ENCODE data around the gene SH3GLB2. TPM values are rescaled to one million over a fixed set of nuclear protein-coding genes. Genes with fewer than 3 reads are reported as not detected.

SH3GLB2 gene
- total RNA-seq, 2 donors from 2014 or later = 86.9 to 98.1 TPM

GRCh38 chr9:129040113-129040643 lies 12.0 kb upstream of the SH3GLB2 start:
- Histone ChIP-seq H3K4me1 (ENCODE audit: control insufficient read depth, insufficient read depth, low read length) (peaks cover 7% of the 10 kb centered on the region), H3K36me3 (ENCODE audit: control insufficient read depth, insufficient read depth, low read length) (peaks cover 20% of the 10 kb centered on the region), H3K9ac (ENCODE audit: extremely low read depth, low read length, poor library complexity, severe bottlenecking) (no peak overlapping the region), H3K27ac (ENCODE audit: low read depth, low read length) (no peak overlapping the region), H3K9me3 (ENCODE audit: control insufficient read depth, low read length) (no peaks in the 10 kb centered on the region), H3K27me3 (ENCODE audit: control insufficient read depth, insufficient read depth, low read length, poor library complexity, severe bottlenecking) (no peaks in the 10 kb centered on the region), H3K4me3 (ENCODE audit: low read length) (no peak overlapping the region)
- Mint-ChIP-seq H3K4me1 (peaks cover 18% of the 10 kb centered on the region), H3K27me3 (ENCODE audit: insufficient read depth) (no peaks in the 10 kb centered on the region), H3K36me3 (ENCODE audit: low read depth) (peaks cover 23% of the 10 kb centered on the region), H3K4me3 (no peak overlapping the region), H3K27ac (peak overlapping the region; percentile 4), H3K9me3 (no peaks in the 10 kb centered on the region)
- TF ChIP-seq CTCF (conservative IDR thresholded peaks at IDR 0.05) = no peak
- no peak for DNase-seq
- 91 to 98% methylated on average over 9 to 12 of the region's 12 CpGs for WGBS, 2 experiments (ENCODE audit: insufficient coverage in 1 of 2, insufficient read length in 1 of 2)

- Histone ChIP-seq H3K9me3 (ENCODE audit: control insufficient read depth, low read length) (no peaks in the 10 kb centered on the region), H3K9ac (ENCODE audit: extremely low read depth, low read length, poor library complexity, severe bottlenecking) (no peak overlapping the region), H3K4me1 (ENCODE audit: control insufficient read depth, insufficient read depth, low read length) (peaks cover 7% of the 10 kb centered on the region), H3K36me3 (ENCODE audit: control insufficient read depth, insufficient read depth, low read length) (peaks cover 20% of the 10 kb centered on the region), H3K27me3 (ENCODE audit: control insufficient read depth, insufficient read depth, low read length, poor library complexity, severe bottlenecking) (no peaks in the 10 kb centered on the region), H3K27ac (ENCODE audit: low read depth, low read length) (no peak overlapping the region), H3K4me3 (ENCODE audit: low read length) (peak overlapping the region; percentile 91)
- H3K27me3 Mint-ChIP-seq (ENCODE audit: insufficient read depth) = no peaks in the 10 kb centered on the region
- H3K4me3 Mint-ChIP-seq = peak overlapping the region; percentile 97
- H3K9me3 Mint-ChIP-seq = no peaks in the 10 kb centered on the region
- peaks cover 20% of the 10 kb centered on the region for H3K36me3 Mint-ChIP-seq (ENCODE audit: low read depth)
- no peak overlapping the region for H3K27ac Mint-ChIP-seq
- TF ChIP-seq CTCF (conservative IDR thresholded peaks at IDR 0.05) = no peak
- no peak for DNase-seq
- WGBS, 2 experiments (ENCODE audit: insufficient coverage in 1 of 2, insufficient read length in 1 of 2) = 93 to 100% methylated on average over 3 to 8 of the region's 8 CpGs
- H3K4me1 Mint-ChIP-seq = peaks cover 18% of the 10 kb centered on the region
Observed at GRCh38 chr9:129038109-129038852, 10.2 kb upstream of the SH3GLB2 start.

GRCh38 chr9:129037767-129038098 lies 9.6 kb upstream of the SH3GLB2 start:
- Mint-ChIP-seq H3K27ac (no peak overlapping the region), H3K9me3 (no peaks in the 10 kb centered on the region), H3K27me3 (ENCODE audit: insufficient read depth) (no peaks in the 10 kb centered on the region), H3K4me1 (peaks cover 18% of the 10 kb centered on the region), H3K36me3 (ENCODE audit: low read depth) (peaks cover 17% of the 10 kb centered on the region), H3K4me3 (peak overlapping the region; percentile 97)
- peak overlapping the region; percentile 91 for H3K4me3 ChIP-seq (ENCODE audit: low read length)
- peaks cover 20% of the 10 kb centered on the region for H3K36me3 ChIP-seq (ENCODE audit: control insufficient read depth, insufficient read depth, low read length)
- H3K9ac ChIP-seq (ENCODE audit: extremely low read depth, low read length, poor library complexity, severe bottlenecking) = no peak overlapping the region
- WGBS, 2 experiments (ENCODE audit: insufficient coverage in 1 of 2, insufficient read length in 1 of 2) = 89 to 97% methylated on average over 6 of the region's 6 CpGs
- H3K27me3 ChIP-seq (ENCODE audit: control insufficient read depth, insufficient read depth, low read length, poor library complexity, severe bottlenecking) = no peaks in the 10 kb centered on the region
- DNase-seq = no peak
- no peak overlapping the region for H3K27ac ChIP-seq (ENCODE audit: low read depth, low read length)
- no peaks in the 10 kb centered on the region for H3K9me3 ChIP-seq (ENCODE audit: control insufficient read depth, low read length)
- H3K4me1 ChIP-seq (ENCODE audit: control insufficient read depth, insufficient read depth, low read length) = peaks cover 7% of the 10 kb centered on the region
- no peak for TF ChIP-seq CTCF (conservative IDR thresholded peaks at IDR 0.05)

All from endodermal cell (in vitro differentiated cells).